WERI-Rb-1 (cell line): ENCODE results near the gene USP32.
"Not testable (repeated sequence)": the region's sequence is repeated elsewhere in the genome, so short reads cannot be mapped to it uniquely, and the experiment has no call there.

Experiments used
- DNase-seq: peaks from one replicate; pipeline ENCODE4 v3.0.0-alpha.2; 2020
- H3K27ac ChIP-seq: fragments of 250-450 bp; sonication (Bioruptor Pico); 2 replicates; pipeline ENCODE4 v1.5.1; 2020; ENCODE audit warnings: mild to moderate bottlenecking, moderate library complexity
- H3K27me3 ChIP-seq: fragments of 250-450 bp; sonication (Bioruptor Pico); 2 replicates; pipeline ENCODE4 v1.5.1; 2021; ENCODE audit warnings: mild to moderate bottlenecking, low read depth, moderate library complexity; ENCODE audit not compliant: insufficient read depth, severe bottlenecking
- H3K36me3 ChIP-seq: fragments of 250-450 bp; sonication (Bioruptor Pico); 2 replicates; pipeline ENCODE4 v1.5.1; 2020; ENCODE audit warnings: mild to moderate bottlenecking, moderate library complexity
- H3K4me3 ChIP-seq: 2 replicates; pipeline ENCODE4 v1.5.1; 2011; ENCODE audit warnings: low read depth, mild to moderate bottlenecking, control low read depth, low read length
- H3K9me3 ChIP-seq: fragments of 250-450 bp; sonication (Bioruptor Pico); 2 replicates; pipeline ENCODE4 v1.5.1; 2021; ENCODE audit warnings: mild to moderate bottlenecking, moderate library complexity; ENCODE audit not compliant: severe bottlenecking
- CTCF ChIP-seq: IDR thresholded peaks from 2 replicates; pipeline ENCODE4 v1.5.1; 2011; ENCODE audit warnings: low read depth, mild to moderate bottlenecking, control low read depth, inconsistent platforms, low read length

The USP32 gene

GRCh38 chr17:60351012-60351695 lies 40.8 kb downstream of the USP32 start:
- no peak for TF ChIP-seq CTCF
- Histone ChIP-seq H3K27ac (no peak overlapping the region), H3K4me3 (no peak overlapping the region), H3K36me3 (no peaks in the 10 kb centered on the region), H3K9me3 (peaks cover 3% of the 10 kb centered on the region), H3K27me3 (no peaks in the 10 kb centered on the region)
- peak; percentile 44 for DNase-seq

GRCh38 chr17:60348616-60349015 lies 43.3 kb downstream of the USP32 start:
- Histone ChIP-seq H3K4me3 (no peak overlapping the region), H3K27me3 (no peaks in the 10 kb centered on the region), H3K27ac (no peak overlapping the region), H3K36me3 (peaks cover 17% of the 10 kb centered on the region), H3K9me3 (peaks cover 3% of the 10 kb centered on the region)
- TF ChIP-seq CTCF: no peak
- no peak for DNase-seq

GRCh38 chr17:60345233-60345632 lies 46.7 kb downstream of the USP32 start:
- TF ChIP-seq CTCF: no peak
- Histone ChIP-seq H3K36me3 (peaks cover 43% of the 10 kb centered on the region), H3K27ac (no peak overlapping the region), H3K9me3 (no peaks in the 10 kb centered on the region), H3K4me3 (no peak overlapping the region), H3K27me3 (no peaks in the 10 kb centered on the region)
- no peak for DNase-seq

- H3K27ac ChIP-seq, DNase-seq, H3K27me3 ChIP-seq, H3K4me3 ChIP-seq, H3K9me3 ChIP-seq: not testable (repeated sequence)
- H3K36me3 ChIP-seq: peaks cover 53% of the 10 kb centered on the region
Measured at GRCh38 chr17:60342492-60342891, 49.4 kb downstream of the USP32 start.

GRCh38 chr17:60335289-60335688 lies 56.6 kb downstream of the USP32 start:
- DNase-seq: no peak
- H3K9me3 ChIP-seq: no peaks in the 10 kb centered on the region
- H3K27ac ChIP-seq: no peak overlapping the region
- H3K36me3 ChIP-seq: peaks cover 13% of the 10 kb centered on the region
- no peak overlapping the region for H3K4me3 ChIP-seq
- H3K27me3 ChIP-seq: no peaks in the 10 kb centered on the region
- TF ChIP-seq CTCF: no peak

GRCh38 chr17:60333628-60334031 lies 58.3 kb downstream of the USP32 start:
- Histone ChIP-seq H3K9me3 (no peaks in the 10 kb centered on the region), H3K27ac (no peak overlapping the region), H3K27me3 (no peaks in the 10 kb centered on the region), H3K36me3 (peaks cover 13% of the 10 kb centered on the region), H3K4me3 (no peak overlapping the region)
- no peak for DNase-seq
- TF ChIP-seq CTCF: no peak

GRCh38 chr17:60333072-60333471 lies 58.9 kb downstream of the USP32 start:
- H3K9me3 ChIP-seq: not testable (repeated sequence)

More at GRCh38 chr17:60333072-60333471, 58.9 kb downstream of the USP32 start:
- DNase-seq, H3K27me3 ChIP-seq, H3K27ac ChIP-seq, H3K4me3 ChIP-seq: not testable (repeated sequence)
- H3K36me3 ChIP-seq: peaks cover 15% of the 10 kb centered on the region
